HG03342 (cell line): ENCODE measurements around the gene CDC42.

ENCODE experiments used
- ATAC-seq: cut with Tn5 transposase; IDR thresholded peaks from one replicate; pipeline ENCODE4 v1.9.1; 2021; ENCODE audit warnings: mild to moderate bottlenecking, moderate library complexity; ENCODE audit not compliant: unreplicated experiment

Gene CDC42

GRCh38 chr1:22127248-22127647 is 74.7 kb downstream of the CDC42 start:
- ATAC-seq = no peak

DNA sequence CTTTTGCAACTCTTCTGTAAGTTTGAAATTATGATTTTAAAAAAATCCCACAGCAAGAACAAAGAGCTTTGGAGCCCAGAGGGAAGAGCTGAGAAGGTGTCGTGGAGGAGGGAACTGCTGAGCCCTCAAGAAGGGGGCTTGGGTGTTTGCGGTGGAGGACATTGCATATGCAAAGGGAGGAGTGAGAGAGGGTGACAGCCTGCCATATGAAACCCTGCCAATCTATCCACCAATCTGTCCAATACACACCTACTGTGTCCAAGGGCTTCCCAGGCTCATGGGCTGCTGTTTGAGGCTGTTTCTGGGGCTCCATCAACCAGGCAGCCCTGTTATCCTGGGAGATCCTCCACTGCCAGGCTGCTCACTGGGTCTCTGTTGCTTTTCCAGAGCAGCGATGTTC is 75.2 kb downstream of the CDC42 start:
- ATAC-seq = no peak

DNA sequence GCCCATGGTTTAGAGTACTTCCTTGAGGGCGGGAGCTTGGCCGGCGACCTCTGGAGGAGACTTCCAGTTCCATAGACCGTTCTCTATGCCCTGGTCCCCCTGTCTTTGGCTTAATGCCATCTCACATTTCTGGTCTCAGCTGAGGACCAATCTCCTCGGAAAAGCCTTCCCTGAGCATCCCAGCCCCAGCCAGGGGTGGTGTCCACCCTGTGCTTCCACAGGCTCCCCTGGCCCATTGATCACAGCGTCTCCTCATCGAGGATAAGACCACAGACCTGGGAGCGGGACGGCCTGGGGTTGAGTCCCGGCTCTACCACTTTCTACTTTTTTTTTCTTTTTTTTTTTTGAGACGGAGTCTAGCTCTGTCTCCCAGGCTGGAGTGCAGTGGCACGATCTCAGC is 75.9 kb downstream of the CDC42 start:
- no peak for ATAC-seq

DNA sequence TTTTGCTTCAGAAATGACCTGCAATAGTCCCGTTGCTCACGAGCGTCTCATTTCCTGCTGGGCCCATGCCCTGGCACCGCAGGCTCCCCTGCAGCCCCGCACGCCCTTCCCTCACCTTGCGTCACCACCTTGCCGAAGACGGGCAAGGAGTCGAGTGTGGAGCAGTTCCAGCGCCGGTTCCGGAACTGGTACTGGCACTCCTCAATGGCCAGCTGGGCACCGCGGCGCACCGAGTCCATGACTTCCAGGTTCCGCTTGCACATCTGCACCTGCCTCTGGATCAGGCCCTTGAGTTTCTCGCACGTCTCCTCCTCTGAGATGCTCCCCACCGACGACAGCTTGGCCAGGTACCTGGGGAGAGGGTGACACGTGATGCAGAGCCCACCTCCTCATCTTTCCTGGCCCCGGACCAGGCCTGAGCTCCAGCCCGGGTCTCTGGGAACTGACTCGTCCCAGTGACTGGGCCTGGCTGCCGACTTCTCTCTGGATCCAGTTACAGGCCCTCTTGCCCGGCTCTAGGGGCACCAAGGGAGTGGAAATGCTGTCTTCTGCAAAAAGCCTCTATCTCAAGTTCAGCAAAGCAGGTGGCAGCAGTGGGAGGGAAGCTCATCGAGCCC is 77.1 kb downstream of the CDC42 start:
- ATAC-seq = no peak

- no peak for ATAC-seq
Measured at GRCh38 chr1:22131062-22131461, 78.6 kb downstream of the CDC42 start.

- ATAC-seq = no peak
Measured at GRCh38 chr1:22131875-22132486, 79.5 kb downstream of the CDC42 start.

- no peak for ATAC-seq
Measured at GRCh38 chr1:22132517-22133235, 80.2 kb downstream of the CDC42 start.

- no peak for ATAC-seq
Measured at GRCh38 chr1:22133247-22133930, 80.9 kb downstream of the CDC42 start.

DNA sequence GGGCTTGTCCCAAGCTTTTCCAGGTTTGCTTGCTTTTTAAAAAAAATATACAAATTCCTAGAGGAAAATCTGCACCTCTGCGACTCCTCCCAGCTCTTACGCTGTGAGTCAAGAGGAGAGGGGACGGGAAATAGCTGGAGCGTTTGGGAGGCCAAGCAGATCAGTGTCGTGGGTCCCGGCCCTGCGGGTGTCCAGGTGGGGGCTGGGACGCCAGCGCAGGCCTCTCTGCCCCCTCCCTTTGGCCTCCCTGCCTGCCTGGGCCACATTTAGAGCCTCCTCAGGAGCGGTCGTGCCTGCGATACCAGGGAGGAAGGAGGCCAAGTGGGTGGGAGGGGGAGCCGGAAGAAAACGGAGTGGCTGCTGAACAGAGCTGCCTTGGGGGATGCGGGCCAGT is 81.4 kb downstream of the CDC42 start:
- no peak for ATAC-seq

- ATAC-seq = no peak
Measured at GRCh38 chr1:22137004-22137720, 84.7 kb downstream of the CDC42 start.

GRCh38 chr1:22139066-22139594 is 86.6 kb downstream of the CDC42 start:
- ATAC-seq = no peak

DNA sequence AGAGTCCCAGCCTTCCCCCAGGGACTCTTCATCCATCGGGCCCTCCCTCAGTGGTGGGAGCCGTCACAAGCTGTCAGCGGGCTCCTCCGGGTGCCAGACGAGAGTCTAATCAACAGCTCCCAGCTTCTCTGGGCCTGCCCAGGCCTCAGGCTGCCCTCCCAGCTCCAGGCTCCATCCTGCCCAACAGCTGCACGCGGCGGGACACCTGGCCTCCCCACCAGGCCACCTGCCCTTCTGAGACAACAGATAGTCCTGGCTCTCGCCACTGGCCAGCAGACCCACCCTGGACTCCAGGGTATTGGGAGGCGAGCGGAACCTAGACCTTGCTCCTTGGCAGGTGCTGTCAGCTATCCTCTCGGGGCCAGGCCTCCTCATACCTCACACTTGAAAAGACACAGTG is 87.3 kb downstream of the CDC42 start:
- ATAC-seq = no peak
